ENCODE data around the gene TERB2.
A peak's percentile ranks its signal among the peaks of the same experiment; 100 is the strongest.
"Not testable (repeated sequence)": the region's sequence is repeated elsewhere in the genome, so short reads cannot be mapped to it uniquely, and the experiment has no call there.

Gene TERB2

DNA sequence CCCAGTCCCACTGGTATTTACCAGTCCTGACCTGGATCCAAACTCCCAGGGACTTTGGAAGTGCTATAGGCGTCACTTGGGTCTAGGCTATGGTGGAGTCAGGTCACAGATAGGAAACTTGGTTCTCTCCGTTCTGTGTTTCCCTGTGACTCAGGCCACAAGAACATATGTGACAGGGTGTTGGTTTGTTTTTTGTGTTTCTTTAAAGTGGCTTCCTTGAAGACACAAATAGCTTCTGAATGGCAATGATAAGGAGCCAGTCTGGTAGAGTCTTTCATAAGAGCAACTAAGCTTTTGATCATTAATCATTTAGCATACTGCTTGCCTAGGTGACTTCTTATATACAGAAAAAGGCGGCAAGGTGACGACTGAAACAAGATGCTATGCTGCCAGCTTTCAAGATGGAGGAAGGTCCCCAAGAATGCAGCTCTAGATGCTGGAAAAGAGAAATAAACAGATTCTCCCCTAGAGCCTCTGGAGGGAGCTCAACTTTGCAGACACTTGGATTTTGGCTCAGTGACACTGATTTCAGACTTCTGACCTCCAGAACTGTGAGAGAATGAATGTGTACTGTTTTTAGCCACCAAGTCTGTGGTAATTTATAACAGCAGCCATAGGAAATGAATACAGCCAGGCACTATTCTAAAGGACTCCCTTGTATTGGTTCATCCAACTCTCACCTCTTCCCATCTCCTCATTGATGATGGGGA lies 30.0 kb downstream of the TERB2 start:
- peaks cover 20% of the 10 kb centered on the region for H3K27me3 Mint-ChIP-seq
- H3K4me1 Mint-ChIP-seq = peaks cover 16% of the 10 kb centered on the region
- H3K36me3 Mint-ChIP-seq, H3K4me3 Mint-ChIP-seq, CTCF ChIA-PET, H3K27ac Mint-ChIP-seq, H3K9me3 Mint-ChIP-seq: not testable (repeated sequence)
- DNase-seq = peak; percentile 21

DNA sequence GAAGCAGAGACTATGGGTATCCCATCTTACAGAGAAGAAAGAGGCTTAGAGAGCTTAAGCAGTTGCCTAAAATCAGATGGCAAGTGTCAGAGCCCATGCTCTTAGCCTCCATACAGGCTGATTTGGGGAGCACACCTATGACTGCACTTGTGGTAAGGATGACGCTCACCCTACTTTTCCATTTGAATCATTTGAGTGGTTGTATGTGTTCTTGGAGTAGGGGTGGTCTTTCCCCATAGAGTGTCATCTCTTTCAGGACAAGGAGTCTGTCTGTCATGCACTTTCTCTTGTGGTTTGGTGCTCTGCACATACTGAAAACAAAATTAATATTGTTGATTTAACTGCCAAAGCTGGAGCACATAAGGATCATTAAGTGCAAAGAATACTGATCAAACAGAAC lies 31.2 kb downstream of the TERB2 start:
- peaks cover 16% of the 10 kb centered on the region for H3K4me1 Mint-ChIP-seq
- H3K9me3 Mint-ChIP-seq, CTCF ChIA-PET, H3K36me3 Mint-ChIP-seq, H3K27ac Mint-ChIP-seq, DNase-seq, H3K4me3 Mint-ChIP-seq: not testable (repeated sequence)
- H3K27me3 Mint-ChIP-seq = peaks cover 22% of the 10 kb centered on the region

DNA sequence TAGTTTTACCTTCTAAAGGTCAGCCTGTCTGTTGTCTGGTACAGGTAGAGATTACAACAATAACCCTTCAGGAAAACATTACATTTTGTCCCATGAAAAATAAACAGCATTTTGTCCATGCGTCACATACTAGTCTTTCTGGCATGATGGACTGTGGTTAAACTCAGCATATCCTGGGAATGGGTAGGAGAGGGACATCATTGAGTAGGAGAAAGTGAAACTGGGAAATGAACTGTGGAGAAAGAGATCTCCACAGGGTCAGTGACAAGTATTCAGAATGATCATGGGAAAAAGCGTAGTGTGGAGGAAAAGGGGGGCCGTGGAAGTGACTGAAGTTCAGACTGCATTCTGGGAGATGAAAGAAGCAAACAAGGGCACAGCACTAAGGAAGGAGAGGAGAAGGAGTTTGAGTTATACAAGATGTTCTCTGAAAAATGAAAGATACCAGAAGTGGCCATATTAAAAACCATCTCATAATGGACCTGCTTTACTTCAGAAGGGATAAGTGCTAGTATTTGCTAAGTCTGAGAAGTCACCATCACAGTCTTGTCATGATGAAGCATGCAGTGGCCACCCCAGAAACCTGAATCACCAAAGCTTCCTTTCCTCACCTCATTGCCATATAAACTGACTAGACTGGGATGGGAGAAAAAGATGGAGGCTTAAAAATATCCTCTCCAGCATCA lies 31.8 kb downstream of the TERB2 start:
- Mint-ChIP-seq H3K27me3 (peaks cover 22% of the 10 kb centered on the region), H3K4me1 (peaks cover 16% of the 10 kb centered on the region)
- DNase-seq, H3K27ac Mint-ChIP-seq, CTCF ChIA-PET, H3K9me3 Mint-ChIP-seq, H3K4me3 Mint-ChIP-seq, H3K36me3 Mint-ChIP-seq: not testable (repeated sequence)

DNA sequence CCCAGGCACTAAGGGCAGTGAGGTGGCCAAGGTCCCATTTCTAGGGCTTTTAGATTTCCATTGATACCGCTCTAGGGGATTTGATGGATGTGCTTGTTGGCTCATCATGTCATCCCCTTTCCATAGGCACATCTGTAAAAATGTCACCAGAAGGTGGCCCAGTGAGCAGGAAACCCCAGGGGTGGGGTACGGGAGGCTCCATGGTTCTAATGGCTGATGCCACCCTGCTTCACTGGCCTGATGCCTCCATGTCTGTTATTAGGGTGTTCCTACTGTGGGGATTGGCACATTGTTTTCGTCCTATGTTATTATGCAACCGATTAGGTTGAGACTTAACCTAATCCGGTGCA lies 32.4 kb downstream of the TERB2 start:
- H3K9me3 Mint-ChIP-seq, DNase-seq, CTCF ChIA-PET, H3K27ac Mint-ChIP-seq, H3K4me3 Mint-ChIP-seq, H3K36me3 Mint-ChIP-seq: not testable (repeated sequence)
- H3K4me1 Mint-ChIP-seq = peaks cover 16% of the 10 kb centered on the region
- peaks cover 24% of the 10 kb centered on the region for H3K27me3 Mint-ChIP-seq

DNA sequence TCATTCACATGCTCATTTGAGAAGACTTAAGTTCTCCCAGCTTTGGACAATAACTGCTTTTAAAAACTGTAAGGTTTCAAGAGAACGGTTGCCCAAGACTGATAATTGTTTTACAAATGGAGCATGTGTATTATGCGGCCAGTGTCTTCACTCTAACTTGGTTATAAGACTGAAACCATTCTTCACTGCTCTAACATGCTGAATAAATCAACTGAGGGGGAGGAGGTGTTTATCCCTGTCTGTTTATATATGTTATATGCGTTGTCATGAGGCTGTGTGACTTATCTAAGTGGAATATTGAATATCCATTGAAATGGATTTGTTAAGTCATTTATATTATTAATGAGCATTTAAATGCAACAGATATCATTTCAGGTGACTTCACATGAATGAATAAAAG lies 41.1 kb downstream of the TERB2 start:
- H3K9me3 Mint-ChIP-seq, CTCF ChIA-PET, H3K4me3 Mint-ChIP-seq, H3K27ac Mint-ChIP-seq, H3K36me3 Mint-ChIP-seq, DNase-seq, H3K4me1 Mint-ChIP-seq: not testable (repeated sequence)
- H3K27me3 Mint-ChIP-seq = peaks cover 28% of the 10 kb centered on the region

DNA sequence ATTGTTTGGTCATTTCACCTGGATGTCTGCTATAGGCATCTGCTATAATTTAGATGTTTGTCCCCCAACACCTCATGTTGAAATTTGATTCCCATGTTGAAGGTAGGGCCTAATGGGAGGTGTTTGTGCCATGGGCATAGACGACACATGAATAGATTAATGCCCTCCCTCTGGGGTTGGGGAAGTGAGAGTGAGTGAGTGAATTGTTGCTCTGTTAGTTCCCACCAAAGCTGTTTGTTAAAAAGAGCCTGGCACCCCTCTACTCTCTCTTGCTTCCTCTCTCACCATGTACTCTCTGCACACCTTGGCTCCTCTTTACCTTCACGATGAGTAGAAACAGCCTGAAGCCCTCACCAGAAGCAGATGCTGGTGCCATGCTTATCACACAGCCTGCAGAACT lies 42.6 kb downstream of the TERB2 start:
- Mint-ChIP-seq H3K4me3 (no peak overlapping the region), H3K9me3 (no peaks in the 10 kb centered on the region), H3K36me3 (no peaks in the 10 kb centered on the region), H3K4me1 (no peaks in the 10 kb centered on the region), H3K27ac (no peak overlapping the region), H3K27me3 (peaks cover 16% of the 10 kb centered on the region)
- DNase-seq = no peak
- CTCF ChIA-PET = no interaction called here

DNA sequence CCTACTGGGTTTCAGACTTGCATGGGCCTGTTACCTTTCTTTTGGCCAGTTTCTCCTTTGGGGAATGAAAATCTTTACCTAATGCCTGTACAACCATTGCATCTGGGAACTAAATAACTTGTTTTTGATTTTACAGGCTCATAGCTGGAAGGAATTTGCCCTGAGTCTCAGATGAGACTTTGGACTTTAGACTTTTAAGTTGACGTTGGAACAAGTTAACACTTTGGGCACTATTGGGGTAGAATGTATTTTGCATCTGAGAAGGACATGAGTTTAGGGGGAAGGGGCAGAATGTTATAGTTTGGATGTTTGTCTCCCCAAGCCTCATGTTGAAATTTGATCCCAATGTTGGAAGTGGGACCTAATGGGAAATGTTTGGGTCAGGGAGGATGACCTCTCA lies 44.7 kb downstream of the TERB2 start:
- H3K4me1 Mint-ChIP-seq, H3K4me3 Mint-ChIP-seq, H3K27ac Mint-ChIP-seq, DNase-seq, H3K36me3 Mint-ChIP-seq, CTCF ChIA-PET, H3K9me3 Mint-ChIP-seq: not testable (repeated sequence)
- peaks cover 10% of the 10 kb centered on the region for H3K27me3 Mint-ChIP-seq

DNA sequence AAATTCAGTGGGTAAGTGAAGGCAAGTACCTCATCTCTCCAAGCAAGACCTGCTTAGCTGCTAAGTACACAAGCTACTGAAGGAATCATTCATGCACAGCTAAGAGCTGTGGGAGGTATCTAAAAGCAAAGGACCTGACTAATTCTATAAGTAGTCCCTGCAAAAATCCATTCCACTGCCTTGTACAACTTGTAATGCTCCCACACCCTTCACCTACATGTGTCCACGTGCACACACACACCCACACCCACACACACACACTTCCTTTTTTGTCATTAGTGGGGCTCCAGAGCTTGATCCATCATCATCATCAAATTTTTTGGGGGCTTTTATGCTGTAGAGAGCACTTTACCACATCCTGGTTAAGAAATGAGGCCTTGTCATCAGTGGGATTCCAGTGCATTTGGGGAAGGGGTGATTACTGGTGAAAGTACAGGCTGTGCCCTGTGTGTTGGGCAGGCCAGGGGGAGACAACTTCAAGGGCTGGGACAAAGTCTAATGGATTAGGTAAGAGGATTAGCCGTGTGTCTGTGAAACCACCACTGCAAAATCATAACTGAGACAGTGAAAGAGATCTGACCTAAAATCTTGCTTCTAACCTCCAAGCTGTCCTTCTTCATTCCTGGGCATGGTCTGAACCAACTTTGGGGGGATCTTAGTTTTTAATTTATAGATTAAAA lies 47.4 kb downstream of the TERB2 start:
- H3K4me1 Mint-ChIP-seq, H3K27ac Mint-ChIP-seq, H3K9me3 Mint-ChIP-seq, H3K4me3 Mint-ChIP-seq, H3K36me3 Mint-ChIP-seq, CTCF ChIA-PET, DNase-seq: not testable (repeated sequence)
- H3K27me3 Mint-ChIP-seq = peaks cover 10% of the 10 kb centered on the region

DNA sequence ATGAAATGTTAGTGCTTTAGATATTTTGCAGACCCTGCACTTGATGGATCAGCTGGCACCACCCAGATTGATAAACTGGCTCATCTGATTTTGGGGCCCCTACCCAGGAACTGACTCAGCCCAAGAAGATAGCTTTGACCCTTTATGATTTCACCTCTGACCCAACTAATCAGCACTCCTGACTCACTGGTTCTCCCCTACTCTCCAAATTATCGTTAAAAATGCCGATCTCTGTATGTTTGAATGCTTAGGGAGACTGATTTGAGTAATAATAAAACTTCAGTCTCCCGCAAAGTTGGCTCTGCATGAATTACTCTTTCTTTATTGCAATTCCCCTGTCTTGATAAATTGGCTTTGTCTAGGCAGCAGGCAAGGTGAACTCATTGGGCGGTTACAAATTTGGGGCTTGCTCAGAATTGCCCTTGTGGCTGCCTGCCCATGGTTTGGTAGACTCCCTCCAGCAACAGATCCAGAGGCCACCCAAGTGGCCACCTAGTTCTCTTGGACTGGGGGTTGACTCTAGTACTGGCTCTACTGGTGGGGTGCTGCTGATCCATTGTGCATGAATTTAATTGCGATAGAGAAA lies 48.2 kb downstream of the TERB2 start:
- H3K4me3 Mint-ChIP-seq, CTCF ChIA-PET, DNase-seq, H3K9me3 Mint-ChIP-seq, H3K27me3 Mint-ChIP-seq, H3K4me1 Mint-ChIP-seq, H3K36me3 Mint-ChIP-seq, H3K27ac Mint-ChIP-seq: not testable (repeated sequence)

DNA sequence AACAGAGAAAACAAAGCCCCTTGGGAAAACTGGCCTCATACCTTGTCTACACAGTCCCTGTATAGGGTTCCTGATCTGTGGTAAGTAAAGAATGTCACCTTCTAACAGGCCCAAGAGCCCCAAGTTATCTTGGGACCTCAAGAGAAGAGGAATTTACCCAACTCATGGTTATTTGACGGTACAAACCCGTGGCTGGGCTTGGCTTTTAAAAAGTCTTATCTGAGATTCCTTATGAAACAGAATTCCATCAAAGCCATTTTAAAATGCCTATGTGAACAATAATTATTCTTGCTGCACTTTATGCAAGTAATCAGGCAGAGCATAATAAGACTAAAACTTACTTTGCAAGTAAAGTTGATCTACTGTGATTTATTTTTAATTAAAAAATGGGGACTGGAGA lies 52.6 kb downstream of the TERB2 start:
- Mint-ChIP-seq H3K27ac (no peak overlapping the region), H3K9me3 (peaks cover 1% of the 10 kb centered on the region), H3K27me3 (peaks cover 22% of the 10 kb centered on the region), H3K4me1 (no peaks in the 10 kb centered on the region), H3K36me3 (no peaks in the 10 kb centered on the region), H3K4me3 (no peak overlapping the region)
- DNase-seq = no peak
- CTCF ChIA-PET = no interaction called here

DNA sequence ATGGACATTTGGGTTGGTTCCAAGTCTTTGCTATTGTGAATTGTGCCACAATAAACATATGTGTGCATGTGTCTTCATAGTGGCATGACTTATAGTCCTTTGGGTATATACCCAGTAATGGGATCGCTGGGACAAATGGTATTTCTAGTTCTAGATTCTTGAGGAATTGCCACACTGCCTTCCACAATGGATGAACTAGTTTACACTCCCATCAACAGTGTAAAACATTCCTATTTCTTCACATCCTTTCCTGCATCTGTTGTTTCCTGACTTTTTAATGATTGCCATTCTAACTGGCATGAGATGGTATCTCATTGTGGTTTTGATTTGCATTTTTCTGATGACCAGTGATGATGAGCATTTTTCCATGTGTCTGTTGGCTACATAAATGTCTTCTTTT lies 58.6 kb downstream of the TERB2 start:
- H3K4me1 Mint-ChIP-seq, DNase-seq, CTCF ChIA-PET, H3K27ac Mint-ChIP-seq, H3K9me3 Mint-ChIP-seq, H3K36me3 Mint-ChIP-seq, H3K4me3 Mint-ChIP-seq: not testable (repeated sequence)
- peaks cover 47% of the 10 kb centered on the region for H3K27me3 Mint-ChIP-seq

DNA sequence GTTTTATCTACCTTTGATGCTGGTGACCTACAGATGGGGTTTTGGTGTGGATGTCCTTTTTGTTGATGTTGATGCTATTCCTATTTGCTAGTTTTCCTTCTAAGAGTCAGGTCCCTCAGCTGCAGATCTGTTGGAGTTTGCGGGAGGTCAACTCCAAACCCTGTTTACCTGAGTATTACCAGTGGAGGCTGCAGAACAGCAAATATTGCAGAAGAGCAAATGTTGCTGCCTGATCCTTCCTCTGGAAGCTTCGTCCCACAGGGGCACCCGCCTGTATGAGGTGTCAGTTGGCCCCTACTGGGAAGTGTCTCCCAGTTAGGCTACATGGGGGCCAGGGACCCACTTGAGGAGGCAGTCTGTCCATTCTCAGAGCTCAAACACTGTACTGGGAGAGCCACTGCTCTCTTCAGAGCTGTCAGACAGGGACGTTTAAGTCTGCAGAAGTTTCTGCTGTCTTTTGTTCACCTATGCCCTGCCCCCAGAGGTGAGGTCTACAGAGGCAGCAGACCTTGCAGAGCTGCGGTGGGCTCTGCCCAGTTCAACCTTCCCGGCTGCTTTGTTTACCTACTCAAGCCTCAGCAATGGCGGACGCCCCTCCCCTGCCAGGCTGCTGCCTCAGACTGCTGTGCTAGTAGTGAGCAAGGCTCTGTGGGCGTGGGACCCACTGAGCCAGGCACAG lies 63.9 kb downstream of the TERB2 start:
- H3K4me1 Mint-ChIP-seq = peaks cover 19% of the 10 kb centered on the region
- H3K36me3 Mint-ChIP-seq, CTCF ChIA-PET: not testable (repeated sequence)

DNA sequence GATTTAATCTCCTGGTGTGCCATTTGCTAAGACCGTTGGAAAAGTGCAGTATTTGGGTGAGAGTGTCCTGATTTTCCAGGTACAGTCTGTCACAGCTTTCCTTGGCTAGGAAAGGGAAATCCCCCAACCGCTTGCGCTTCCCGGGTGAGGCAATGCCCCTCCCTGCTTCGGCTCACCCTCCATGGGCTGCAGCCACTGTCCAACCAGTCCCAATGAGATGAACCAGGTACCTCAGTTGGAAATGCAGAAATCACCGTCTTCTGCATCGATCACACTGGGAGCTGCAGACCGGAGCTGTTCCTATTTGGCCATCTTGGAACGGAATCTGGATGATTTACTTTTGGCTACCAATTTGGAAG lies 64.4 kb downstream of the TERB2 start:
- CTCF ChIA-PET = interaction anchor here (1.1 kb wide), 1 partner anchor 16 kb away, joined by 3 read pairs; no protein-coding TSS in a partner anchor
- not testable (repeated sequence) for H3K36me3 Mint-ChIP-seq, DNase-seq, H3K27ac Mint-ChIP-seq, H3K4me3 Mint-ChIP-seq, H3K9me3 Mint-ChIP-seq
- Mint-ChIP-seq H3K27me3 (peaks cover 41% of the 10 kb centered on the region), H3K4me1 (peaks cover 19% of the 10 kb centered on the region)

More for the DNA sequence above, 63.9 kb downstream of the TERB2 start:
- not testable (repeated sequence) for H3K4me3 Mint-ChIP-seq, H3K9me3 Mint-ChIP-seq, DNase-seq, H3K27ac Mint-ChIP-seq
- peaks cover 43% of the 10 kb centered on the region for H3K27me3 Mint-ChIP-seq

DNA sequence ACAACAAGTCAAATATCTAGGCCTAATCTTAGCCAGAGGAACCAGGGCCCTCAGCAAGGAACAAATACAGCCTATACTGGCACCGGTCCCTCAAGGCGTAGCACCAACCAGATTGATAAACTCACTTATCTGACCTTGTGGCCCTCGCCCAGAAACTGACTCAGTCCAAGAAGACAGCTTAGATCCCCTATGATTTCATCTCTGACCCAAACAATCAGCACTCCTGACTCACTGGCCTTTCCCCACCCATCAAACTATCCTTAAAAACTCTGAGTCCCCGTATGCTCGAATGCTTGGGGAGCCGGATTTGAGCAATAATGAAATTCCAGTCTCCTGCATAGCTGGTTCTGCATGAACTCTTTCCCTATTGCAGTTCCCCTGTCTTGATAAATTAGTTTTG lies 64.9 kb downstream of the TERB2 start:
- CTCF ChIA-PET = interaction anchor here (1.1 kb wide), 1 partner anchor 16 kb away, joined by 3 read pairs; no protein-coding TSS in a partner anchor
- Mint-ChIP-seq H3K4me1 (peaks cover 22% of the 10 kb centered on the region), H3K9me3 (no peaks in the 10 kb centered on the region), H3K27ac (no peak overlapping the region), H3K4me3 (no peak overlapping the region), H3K27me3 (peaks cover 39% of the 10 kb centered on the region), H3K36me3 (no peaks in the 10 kb centered on the region)
- DNase-seq = no peak

All from activated naive CD4-positive, alpha-beta T cell treated with anti-CD3 and anti-CD28 coated beads, Interleukin-2, amount 10 ng/mL, durations not matched to agents 7 days and 5 days (primary cell).